Measurements from ENCODE around the gene HOXD1.

DNA sequence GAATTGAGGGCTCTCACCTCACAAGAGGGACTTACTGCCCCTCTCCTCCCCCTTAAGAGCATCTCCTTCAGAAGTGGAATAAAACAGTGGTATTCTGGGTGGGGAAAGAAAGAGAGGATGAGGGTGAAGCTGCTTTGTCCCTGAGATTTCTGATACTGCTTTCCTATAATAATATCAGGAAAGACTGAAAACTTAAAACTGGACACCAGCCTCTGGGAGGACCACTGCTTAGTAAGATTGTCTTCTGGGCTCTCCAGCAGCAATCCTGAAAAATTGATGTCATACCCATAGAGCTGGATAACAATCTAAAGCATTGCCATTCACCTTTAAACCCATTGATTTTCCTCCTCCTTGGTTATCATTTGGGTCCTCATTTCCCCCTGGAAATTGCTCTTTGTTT is 41.8 kb upstream of the HOXD1 start:
- TF ChIP-seq, protein P1, sequence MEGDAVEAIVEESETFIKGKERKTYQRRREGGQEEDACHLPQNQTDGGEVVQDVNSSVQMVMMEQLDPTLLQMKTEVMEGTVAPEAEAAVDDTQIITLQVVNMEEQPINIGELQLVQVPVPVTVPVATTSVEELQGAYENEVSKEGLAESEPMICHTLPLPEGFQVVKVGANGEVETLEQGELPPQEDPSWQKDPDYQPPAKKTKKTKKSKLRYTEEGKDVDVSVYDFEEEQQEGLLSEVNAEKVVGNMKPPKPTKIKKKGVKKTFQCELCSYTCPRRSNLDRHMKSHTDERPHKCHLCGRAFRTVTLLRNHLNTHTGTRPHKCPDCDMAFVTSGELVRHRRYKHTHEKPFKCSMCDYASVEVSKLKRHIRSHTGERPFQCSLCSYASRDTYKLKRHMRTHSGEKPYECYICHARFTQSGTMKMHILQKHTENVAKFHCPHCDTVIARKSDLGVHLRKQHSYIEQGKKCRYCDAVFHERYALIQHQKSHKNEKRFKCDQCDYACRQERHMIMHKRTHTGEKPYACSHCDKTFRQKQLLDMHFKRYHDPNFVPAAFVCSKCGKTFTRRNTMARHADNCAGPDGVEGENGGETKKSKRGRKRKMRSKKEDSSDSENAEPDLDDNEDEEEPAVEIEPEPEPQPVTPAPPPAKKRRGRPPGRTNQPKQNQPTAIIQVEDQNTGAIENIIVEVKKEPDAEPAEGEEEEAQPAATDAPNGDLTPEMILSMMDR (conservative IDR thresholded peaks at IDR 0.05 in 1 of 2, IDR thresholded peaks at IDR 0.05 in 1 of 2; ENCODE audit: low read depth in 1 of 2, low read length in 2 of 2) = no peak
- TF ChIP-seq EZH2 (IDR thresholded peaks at IDR 0.05; ENCODE audit: low read length, missing control alignments) = no peak

Data from fibroblast of lung (primary cell).